Measurements from ENCODE around the gene C11orf21.
"Not testable (repeated sequence)": the region's sequence is repeated elsewhere in the genome, so short reads cannot be mapped to it uniquely, and the experiment has no call there.

C11orf21 gene

GRCh38 chr11:2301631-2302305 lies at the start of gene C11orf21, which contains the start of gene TSPAN32:
TSS of gene C11orf21 (minus strand) at chr11:2301918. CDS start at chr11:2301808, 110 bp downstream.
TSS of gene TSPAN32 (plus strand) at chr11:2302013. CDS start at chr11:2302150, 137 bp downstream.
- Mint-ChIP-seq H3K9me3 (no peaks in the 10 kb centered on the region), H3K4me3 (peak within 1 kb of the TSS; percentile 88), H3K27ac (peak within 1 kb of the TSS; percentile 93), H3K27me3 (peaks cover 8% of the 10 kb centered on the region), H3K4me1 (peaks cover 58% of the 10 kb centered on the region), H3K36me3 (peaks cover 5% of the 10 kb centered on the region)
- ATAC-seq: peak; percentile 73

GRCh38 chr11:2348986-2349385 lies 47.3 kb upstream of the C11orf21 start:
- Mint-ChIP-seq H3K9me3 (peaks cover 9% of the 10 kb centered on the region), H3K36me3 (peaks cover 18% of the 10 kb centered on the region), H3K27ac (no peak overlapping the region), H3K4me3 (no peak overlapping the region), H3K27me3 (no peaks in the 10 kb centered on the region), H3K4me1 (no peaks in the 10 kb centered on the region)
- no peak for ATAC-seq

- Mint-ChIP-seq H3K27me3 (no peaks in the 10 kb centered on the region), H3K4me1 (no peaks in the 10 kb centered on the region), H3K27ac (no peak overlapping the region), H3K9me3 (peaks cover 13% of the 10 kb centered on the region), H3K4me3 (no peak overlapping the region), H3K36me3 (peaks cover 21% of the 10 kb centered on the region)
- ATAC-seq: no peak
Observed at GRCh38 chr11:2347308-2347830, 45.7 kb upstream of the C11orf21 start.

- H3K36me3 Mint-ChIP-seq: peaks cover 21% of the 10 kb centered on the region
- H3K4me1 Mint-ChIP-seq: no peaks in the 10 kb centered on the region
- H3K9me3 Mint-ChIP-seq: peaks cover 13% of the 10 kb centered on the region
- H3K27ac Mint-ChIP-seq: no peak overlapping the region
- no peaks in the 10 kb centered on the region for H3K27me3 Mint-ChIP-seq
- no peak for ATAC-seq
- no peak overlapping the region for H3K4me3 Mint-ChIP-seq
Observed at GRCh38 chr11:2346586-2347307, 45.0 kb upstream of the C11orf21 start.

- ATAC-seq: no peak
- Mint-ChIP-seq H3K4me3 (no peak overlapping the region), H3K36me3 (peaks cover 21% of the 10 kb centered on the region), H3K27ac (no peak overlapping the region), H3K9me3 (peaks cover 13% of the 10 kb centered on the region), H3K27me3 (no peaks in the 10 kb centered on the region), H3K4me1 (no peaks in the 10 kb centered on the region)
Observed at GRCh38 chr11:2346014-2346413, 44.3 kb upstream of the C11orf21 start.

DNA sequence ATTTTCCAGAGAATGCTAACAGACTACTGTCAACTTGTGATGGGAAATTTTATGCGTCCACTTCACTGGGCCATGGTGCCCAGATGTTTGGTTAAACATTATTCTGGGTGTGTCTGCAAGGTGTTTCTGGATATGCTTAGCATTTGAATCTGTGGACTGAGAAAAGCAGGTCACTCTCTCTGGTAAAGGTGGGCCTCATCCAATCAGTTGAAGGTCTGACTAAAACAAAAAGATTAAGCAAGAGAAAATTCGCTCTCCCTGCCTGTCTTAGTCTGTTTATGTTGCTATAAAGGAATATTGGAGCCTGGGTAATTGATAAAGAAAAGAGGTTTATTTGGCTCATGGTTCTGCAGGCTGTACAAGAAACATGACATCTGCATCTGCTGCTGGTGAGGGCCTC lies 43.3 kb upstream of the C11orf21 start:
- Mint-ChIP-seq H3K27ac (no peak overlapping the region), H3K36me3 (peaks cover 21% of the 10 kb centered on the region), H3K27me3 (no peaks in the 10 kb centered on the region), H3K4me3 (no peak overlapping the region), H3K4me1 (no peaks in the 10 kb centered on the region), H3K9me3 (peaks cover 13% of the 10 kb centered on the region)
- no peak for ATAC-seq

- Mint-ChIP-seq H3K4me3 (no peak overlapping the region), H3K27ac (no peak overlapping the region), H3K4me1 (no peaks in the 10 kb centered on the region), H3K27me3 (no peaks in the 10 kb centered on the region), H3K9me3 (peaks cover 7% of the 10 kb centered on the region), H3K36me3 (peaks cover 10% of the 10 kb centered on the region)
- no peak for ATAC-seq
Observed at GRCh38 chr11:2343502-2343901, 41.8 kb upstream of the C11orf21 start.

DNA sequence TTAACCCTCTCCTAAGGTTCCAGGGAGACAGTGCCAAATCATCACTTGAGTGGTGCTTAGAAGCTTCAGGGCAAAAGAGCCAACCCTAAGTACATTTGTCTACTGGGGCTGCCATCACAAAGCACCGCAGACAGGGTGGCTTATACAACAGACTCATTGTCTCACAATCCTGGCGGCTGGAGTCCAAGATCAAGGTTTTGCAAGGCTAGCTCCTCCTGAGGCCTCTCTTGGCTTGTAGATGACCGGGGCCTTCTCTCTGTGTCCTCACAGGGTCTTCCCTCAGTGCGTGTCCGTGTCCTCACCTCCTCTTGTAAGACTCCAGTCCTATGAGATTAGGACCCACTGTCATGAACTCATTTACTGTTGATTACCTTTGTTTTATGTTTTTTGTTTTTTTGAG lies 41.3 kb upstream of the C11orf21 start:
- H3K4me3 Mint-ChIP-seq: no peak overlapping the region
- no peak for ATAC-seq
- no peak overlapping the region for H3K27ac Mint-ChIP-seq
- H3K36me3 Mint-ChIP-seq: peaks cover 5% of the 10 kb centered on the region
- no peaks in the 10 kb centered on the region for H3K27me3 Mint-ChIP-seq
- H3K4me1 Mint-ChIP-seq: no peaks in the 10 kb centered on the region
- H3K9me3 Mint-ChIP-seq: peaks cover 4% of the 10 kb centered on the region

GRCh38 chr11:2342557-2342956 lies 40.8 kb upstream of the C11orf21 start:
- ATAC-seq: no peak
- no peak overlapping the region for H3K27ac Mint-ChIP-seq
- H3K9me3 Mint-ChIP-seq: peaks cover 4% of the 10 kb centered on the region
- H3K4me3 Mint-ChIP-seq: no peak overlapping the region
- H3K36me3 Mint-ChIP-seq: peaks cover 5% of the 10 kb centered on the region
- no peaks in the 10 kb centered on the region for H3K27me3 Mint-ChIP-seq
- H3K4me1 Mint-ChIP-seq: no peaks in the 10 kb centered on the region

GRCh38 chr11:2338760-2339159 lies 37.0 kb upstream of the C11orf21 start:
- not testable (repeated sequence) for H3K4me3 Mint-ChIP-seq, H3K9me3 Mint-ChIP-seq, H3K36me3 Mint-ChIP-seq, ATAC-seq, H3K27ac Mint-ChIP-seq, H3K4me1 Mint-ChIP-seq
- peaks cover 18% of the 10 kb centered on the region for H3K27me3 Mint-ChIP-seq

GRCh38 chr11:2335286-2335685 lies 33.6 kb upstream of the C11orf21 start:
- H3K27ac Mint-ChIP-seq, H3K36me3 Mint-ChIP-seq, H3K4me3 Mint-ChIP-seq, ATAC-seq, H3K4me1 Mint-ChIP-seq: not testable (repeated sequence)
- H3K27me3 Mint-ChIP-seq: peaks cover 29% of the 10 kb centered on the region
- H3K9me3 Mint-ChIP-seq: peaks cover 11% of the 10 kb centered on the region

DNA sequence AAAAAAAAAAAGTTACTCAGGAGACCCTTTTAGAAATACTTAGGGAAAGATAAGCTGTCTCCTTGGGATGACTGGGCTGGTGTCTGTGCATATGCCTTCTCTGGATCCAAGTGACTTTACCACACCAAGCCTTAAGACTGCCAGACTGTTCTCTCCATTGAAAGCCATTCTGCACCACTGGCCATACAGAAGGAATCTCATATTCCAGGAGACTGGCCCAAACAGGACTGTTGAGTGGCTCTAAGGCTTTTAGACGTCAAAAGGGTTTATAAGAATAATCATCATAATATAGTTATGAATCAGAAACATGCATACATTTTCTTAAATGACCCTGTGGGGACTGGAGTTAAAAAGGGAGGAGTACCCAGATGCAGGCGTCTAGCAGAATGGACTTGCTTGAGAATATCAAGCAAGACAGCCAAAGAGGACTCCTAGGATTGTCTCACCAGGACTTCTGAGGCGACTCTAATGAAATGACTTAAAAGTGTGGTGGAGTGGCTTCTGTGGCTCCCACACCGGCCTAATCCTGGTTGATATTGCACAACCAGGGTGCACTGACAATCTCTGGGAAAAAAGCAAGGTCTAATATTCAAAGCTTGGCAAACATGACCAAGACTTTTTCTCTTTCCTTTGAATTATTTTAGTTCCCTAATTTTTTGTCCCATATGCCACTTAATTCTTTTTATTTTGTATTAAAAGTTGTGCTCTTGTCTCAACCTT lies 31.9 kb upstream of the C11orf21 start:
- not testable (repeated sequence) for H3K27ac Mint-ChIP-seq, H3K4me1 Mint-ChIP-seq, ATAC-seq, H3K4me3 Mint-ChIP-seq, H3K36me3 Mint-ChIP-seq
- Mint-ChIP-seq H3K27me3 (peaks cover 43% of the 10 kb centered on the region), H3K9me3 (peaks cover 11% of the 10 kb centered on the region)

DNA sequence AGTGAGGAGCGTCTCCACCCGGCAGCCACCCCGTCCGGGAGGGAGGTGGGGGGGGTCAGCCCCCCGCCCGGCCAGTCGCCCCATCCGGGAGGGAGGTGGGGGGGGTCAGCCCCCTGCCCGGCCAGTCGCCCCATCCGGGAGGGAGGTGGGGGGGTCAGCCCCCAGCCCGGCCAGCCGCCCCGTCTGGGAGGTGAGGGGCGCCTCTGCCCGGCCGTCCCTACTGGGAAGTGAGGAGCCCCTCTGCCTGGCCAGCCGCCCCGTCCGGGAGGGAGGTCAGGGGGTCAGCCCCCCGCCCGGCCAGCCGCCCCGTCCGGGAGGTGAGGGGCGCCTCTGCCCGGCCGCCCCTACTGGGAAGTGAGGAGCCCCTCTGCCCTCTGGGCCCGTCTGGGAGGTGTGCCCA lies 30.9 kb upstream of the C11orf21 start:
- not testable (repeated sequence) for ATAC-seq

DNA sequence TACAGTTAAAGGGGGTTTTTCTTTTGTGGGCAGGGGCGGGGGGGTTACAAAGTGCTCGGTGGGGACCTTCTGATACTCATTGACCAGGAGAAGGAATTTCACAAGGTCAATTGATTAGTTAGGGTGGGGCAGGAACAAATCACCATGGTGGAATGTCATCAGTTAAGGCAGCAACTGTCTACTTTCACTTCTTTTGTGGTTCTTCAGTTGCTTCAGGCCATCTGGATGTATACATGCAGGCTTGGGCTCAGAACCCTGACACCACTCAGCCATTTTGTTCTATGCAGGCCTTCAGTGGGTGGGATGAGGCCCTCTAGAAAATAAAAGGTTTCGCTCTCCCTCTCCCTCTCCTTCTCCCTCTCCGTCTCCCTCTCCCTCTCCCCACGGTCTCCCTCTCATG lies 29.7 kb upstream of the C11orf21 start:
- Mint-ChIP-seq H3K9me3 (peaks cover 11% of the 10 kb centered on the region), H3K4me3 (no peak overlapping the region), H3K27me3 (peaks cover 37% of the 10 kb centered on the region), H3K27ac (no peak overlapping the region), H3K4me1 (no peaks in the 10 kb centered on the region), H3K36me3 (peaks cover 7% of the 10 kb centered on the region)
- no peak for ATAC-seq

More for the DNA sequence above, 30.9 kb upstream of the C11orf21 start:
- peaks cover 43% of the 10 kb centered on the region for H3K27me3 Mint-ChIP-seq
- peaks cover 11% of the 10 kb centered on the region for H3K9me3 Mint-ChIP-seq
- H3K4me3 Mint-ChIP-seq, H3K36me3 Mint-ChIP-seq, H3K27ac Mint-ChIP-seq, H3K4me1 Mint-ChIP-seq: not testable (repeated sequence)

GRCh38 chr11:2330696-2331095 lies 29.0 kb upstream of the C11orf21 start:
- H3K27ac Mint-ChIP-seq: no peak overlapping the region

More at GRCh38 chr11:2330696-2331095, 29.0 kb upstream of the C11orf21 start:
- H3K27me3 Mint-ChIP-seq: peaks cover 30% of the 10 kb centered on the region
- peaks cover 7% of the 10 kb centered on the region for H3K36me3 Mint-ChIP-seq
- no peak overlapping the region for H3K4me3 Mint-ChIP-seq
- ATAC-seq: no peak
- H3K9me3 Mint-ChIP-seq: peaks cover 11% of the 10 kb centered on the region
- no peaks in the 10 kb centered on the region for H3K4me1 Mint-ChIP-seq
